HCT116 (cell line): ENCODE results near the gene WNT16.

Source experiments
- EGR1 ChIP-seq: IDR thresholded peaks from 2 replicates; pipeline ENCODE4 v1.6.1; 2012; ENCODE audit warnings: low read depth
- POLR2A ChIP-seq: IDR thresholded peaks from 2 replicates; pipeline ENCODE4 v1.7.0; 2011; ENCODE audit warnings: borderline replicate concordance; ENCODE audit not compliant: insufficient read depth, insufficient read length; ENCODE audit errors: extremely low read depth
- ZFX ChIP-seq: fragments of 450-650 bp; IDR thresholded peaks from 2 replicates; pipeline ENCODE4 v1.6.1; 2017
- TF ChIP-seq, protein P1 (sequence below), 3 experiments: fragments of 200-600 bp in 1 of 3; sonication (generic) in 1 of 3; IDR thresholded peaks in 2 of 3; conservative IDR thresholded peaks in 1 of 3; 2 replicates each; pipeline ENCODE4 v1.5.1; 2012 to 2017; ENCODE audit warnings: low read depth in 2 of 3, low read length in 2 of 3, antibody characterized with exemption in 1 of 3, borderline replicate concordance in 1 of 3, control low read depth in 1 of 3, mild to moderate bottlenecking in 1 of 3, mixed read lengths in 1 of 3, mixed run types in 1 of 3, moderate library complexity in 1 of 3; ENCODE audit not compliant: insufficient read depth in 1 of 3
- TF ChIP-seq, protein P2 (sequence below): IDR thresholded peaks from 2 replicates; pipeline ENCODE4 v1.6.1; 2012; ENCODE audit warnings: low read depth

DNA sequence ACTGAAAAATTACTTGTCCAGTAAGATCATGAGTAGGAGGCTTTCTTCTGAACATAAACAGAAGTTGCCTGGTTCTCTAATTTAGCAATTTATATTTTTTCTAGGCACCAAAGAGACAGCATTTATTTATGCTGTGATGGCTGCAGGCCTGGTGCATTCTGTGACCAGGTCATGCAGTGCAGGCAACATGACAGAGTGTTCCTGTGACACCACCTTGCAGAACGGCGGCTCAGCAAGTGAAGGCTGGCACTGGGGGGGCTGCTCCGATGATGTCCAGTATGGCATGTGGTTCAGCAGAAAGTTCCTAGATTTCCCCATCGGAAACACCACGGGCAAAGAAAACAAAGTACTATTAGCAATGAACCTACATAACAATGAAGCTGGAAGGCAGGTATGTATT, 2.8 kb downstream of the WNT16 start:
- TF ChIP-seq, protein P1, sequence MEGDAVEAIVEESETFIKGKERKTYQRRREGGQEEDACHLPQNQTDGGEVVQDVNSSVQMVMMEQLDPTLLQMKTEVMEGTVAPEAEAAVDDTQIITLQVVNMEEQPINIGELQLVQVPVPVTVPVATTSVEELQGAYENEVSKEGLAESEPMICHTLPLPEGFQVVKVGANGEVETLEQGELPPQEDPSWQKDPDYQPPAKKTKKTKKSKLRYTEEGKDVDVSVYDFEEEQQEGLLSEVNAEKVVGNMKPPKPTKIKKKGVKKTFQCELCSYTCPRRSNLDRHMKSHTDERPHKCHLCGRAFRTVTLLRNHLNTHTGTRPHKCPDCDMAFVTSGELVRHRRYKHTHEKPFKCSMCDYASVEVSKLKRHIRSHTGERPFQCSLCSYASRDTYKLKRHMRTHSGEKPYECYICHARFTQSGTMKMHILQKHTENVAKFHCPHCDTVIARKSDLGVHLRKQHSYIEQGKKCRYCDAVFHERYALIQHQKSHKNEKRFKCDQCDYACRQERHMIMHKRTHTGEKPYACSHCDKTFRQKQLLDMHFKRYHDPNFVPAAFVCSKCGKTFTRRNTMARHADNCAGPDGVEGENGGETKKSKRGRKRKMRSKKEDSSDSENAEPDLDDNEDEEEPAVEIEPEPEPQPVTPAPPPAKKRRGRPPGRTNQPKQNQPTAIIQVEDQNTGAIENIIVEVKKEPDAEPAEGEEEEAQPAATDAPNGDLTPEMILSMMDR (IDR thresholded peaks at IDR 0.05 in 2 of 3, conservative IDR thresholded peaks at IDR 0.05 in 1 of 3; ENCODE audit: borderline replicate concordance in 1 of 3, insufficient read depth in 1 of 3, low read depth in 2 of 3, low read length in 2 of 3): no peak
- TF ChIP-seq, protein P2, sequence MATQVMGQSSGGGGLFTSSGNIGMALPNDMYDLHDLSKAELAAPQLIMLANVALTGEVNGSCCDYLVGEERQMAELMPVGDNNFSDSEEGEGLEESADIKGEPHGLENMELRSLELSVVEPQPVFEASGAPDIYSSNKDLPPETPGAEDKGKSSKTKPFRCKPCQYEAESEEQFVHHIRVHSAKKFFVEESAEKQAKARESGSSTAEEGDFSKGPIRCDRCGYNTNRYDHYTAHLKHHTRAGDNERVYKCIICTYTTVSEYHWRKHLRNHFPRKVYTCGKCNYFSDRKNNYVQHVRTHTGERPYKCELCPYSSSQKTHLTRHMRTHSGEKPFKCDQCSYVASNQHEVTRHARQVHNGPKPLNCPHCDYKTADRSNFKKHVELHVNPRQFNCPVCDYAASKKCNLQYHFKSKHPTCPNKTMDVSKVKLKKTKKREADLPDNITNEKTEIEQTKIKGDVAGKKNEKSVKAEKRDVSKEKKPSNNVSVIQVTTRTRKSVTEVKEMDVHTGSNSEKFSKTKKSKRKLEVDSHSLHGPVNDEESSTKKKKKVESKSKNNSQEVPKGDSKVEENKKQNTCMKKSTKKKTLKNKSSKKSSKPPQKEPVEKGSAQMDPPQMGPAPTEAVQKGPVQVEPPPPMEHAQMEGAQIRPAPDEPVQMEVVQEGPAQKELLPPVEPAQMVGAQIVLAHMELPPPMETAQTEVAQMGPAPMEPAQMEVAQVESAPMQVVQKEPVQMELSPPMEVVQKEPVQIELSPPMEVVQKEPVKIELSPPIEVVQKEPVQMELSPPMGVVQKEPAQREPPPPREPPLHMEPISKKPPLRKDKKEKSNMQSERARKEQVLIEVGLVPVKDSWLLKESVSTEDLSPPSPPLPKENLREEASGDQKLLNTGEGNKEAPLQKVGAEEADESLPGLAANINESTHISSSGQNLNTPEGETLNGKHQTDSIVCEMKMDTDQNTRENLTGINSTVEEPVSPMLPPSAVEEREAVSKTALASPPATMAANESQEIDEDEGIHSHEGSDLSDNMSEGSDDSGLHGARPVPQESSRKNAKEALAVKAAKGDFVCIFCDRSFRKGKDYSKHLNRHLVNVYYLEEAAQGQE: no peak
- TF ChIP-seq EGR1 (no peak), ZFX (no peak), POLR2A (no peak)
